Small intestine (tissue), 7 donors: ENCODE measurements around the gene SLC5A3. TPM values are rescaled to one million over a fixed set of nuclear protein-coding genes. Genes with fewer than 3 reads are reported as not detected.

ENCODE experiments used
- DNase-seq, 2 donors: peaks; one replicate each; pipeline versions ENCODE4 v3.0.0 to v3.0.0-alpha.2; 2013
- FAIRE-seq: peaks from 2 replicates; lab custom pipeline; 2012; peaks lifted over from hg19 to GRCh38; lab: Jason Lieb, UNC
- H3K27ac ChIP-seq, 3 donors: one replicate each; pipeline ENCODE4 v1.5.1; 2013; ENCODE audit warnings: low read length in 2 of 3, mild to moderate bottlenecking in 2 of 3, control low read depth in 1 of 3, inconsistent platforms in 1 of 3, low read depth in 1 of 3, moderate library complexity in 1 of 3
- H3K27me3 ChIP-seq, 3 donors: one replicate each; pipeline ENCODE4 v1.6.1; 2013; ENCODE audit warnings: low read length in 3 of 3, inconsistent platforms in 1 of 3; ENCODE audit not compliant: control insufficient read depth in 3 of 3, insufficient read depth in 3 of 3
- H3K36me3 ChIP-seq, 3 donors: one replicate each; pipeline ENCODE4 v1.6.1; 2013; ENCODE audit warnings: low read length in 3 of 3, inconsistent platforms in 1 of 3, low read depth in 1 of 3, mild to moderate bottlenecking in 1 of 3, moderate library complexity in 1 of 3; ENCODE audit not compliant: control insufficient read depth in 3 of 3, insufficient read depth in 2 of 3
- H3K4me1 ChIP-seq, 3 donors: one replicate each; pipeline ENCODE4 v1.6.1; 2013; ENCODE audit warnings: low read length in 2 of 3, inconsistent platforms in 1 of 3, low read depth in 1 of 3, mild to moderate bottlenecking in 1 of 3, moderate library complexity in 1 of 3; ENCODE audit not compliant: control insufficient read depth in 3 of 3, insufficient read depth in 2 of 3
- H3K4me3 ChIP-seq, 3 donors: one replicate each; pipeline ENCODE4 v1.5.1; 2013; ENCODE audit warnings: low read length in 3 of 3, control low read depth in 1 of 3, inconsistent platforms in 1 of 3, low read depth in 1 of 3, mild to moderate bottlenecking in 1 of 3, moderate library complexity in 1 of 3
- H3K9me3 ChIP-seq, 2 donors: one replicate each; pipeline ENCODE4 v1.6.1; 2013; ENCODE audit warnings: low read depth in 1 of 2, low read length in 1 of 2; ENCODE audit not compliant: control insufficient read depth in 2 of 2, insufficient read depth in 1 of 2
- WGBS, 3 donors: extraction: QIAGEN DNeasy Blood & Tissue Kit; methylation state at CpG; one replicate each; pipeline ENCODE4 v1.1.7; 2013; 5-methylcytosine and 5-hydroxymethylcytosine counted together
- polyA plus RNA-seq, 4 donors: library from polyadenylated mRNA; stranded (reverse) in 3 of 4; unstranded in 1 of 4; fragments of 200-250 nt in 3 of 4; fragments of 120-200 nt in 1 of 4; gene quantifications; one replicate each; pipeline versions ENCODE4 v1.2.1 to v1.2.3, GENCODE V29; 2013
- donor health status: healthy with polysubstance abuse.
- donor health status: control.
- donor health status: control.
- donor health status: Bipolar disorder and iron deficiency.
- donor health status: healthy.

SLC5A3 gene
- polyA plus RNA-seq, 4 donors: 0.54 to 50.6 (median 1.6) TPM

GRCh38 chr21:34083357-34083756 is 10.0 kb downstream of the SLC5A3 start:
- Histone ChIP-seq H3K9me3 (no peaks in the 10 kb centered on the region), H3K4me1 (peaks cover 2 to 10% (median 2%) of the 10 kb centered on the region in 3 donors), H3K27me3 (no peaks in the 10 kb centered on the region), H3K4me3 (no peak overlapping the region), H3K27ac (no peak overlapping the region), H3K36me3 (peaks cover 0 to 2% (median 0%) of the 10 kb centered on the region in 3 donors)
- WGBS, 3 donors: 89 to 94% (median 92%) methylated on average over 3 of the region's 3 CpGs
- FAIRE-seq (no peak), DNase-seq (no peak)

DNA sequence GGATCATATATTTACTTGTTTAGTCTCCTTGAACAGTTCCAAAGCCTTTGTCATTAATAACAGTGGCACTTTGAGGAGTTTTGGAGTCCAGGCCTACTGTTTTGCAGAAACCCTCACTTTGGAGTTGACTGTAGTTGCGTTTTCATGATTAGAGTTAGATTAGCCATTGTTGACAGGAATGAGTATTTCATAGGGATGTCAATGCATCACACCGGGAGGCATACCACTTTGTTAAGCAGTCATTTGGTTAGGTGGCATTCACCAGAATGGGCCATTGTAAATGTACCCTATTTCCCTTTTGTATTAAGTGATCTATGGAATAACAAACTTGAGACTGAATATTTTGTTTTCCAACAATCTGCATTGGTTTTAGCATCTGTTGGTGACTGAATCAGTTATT is 11.8 kb downstream of the SLC5A3 start:
- no peak for FAIRE-seq
- no peak overlapping the region for H3K4me3 ChIP-seq
- H3K27ac ChIP-seq: no peak overlapping the region
- no peaks in the 10 kb centered on the region for H3K9me3 ChIP-seq
- H3K36me3 ChIP-seq: peaks cover 0 to 5% (median 0%) of the 10 kb centered on the region in 3 donors
- H3K27me3 ChIP-seq: no peaks in the 10 kb centered on the region
- H3K4me1 ChIP-seq: peaks cover 2 to 10% (median 3%) of the 10 kb centered on the region in 3 donors
- DNase-seq: no peak
- 82 to 94% (median 87%) methylated on average over 2 of the region's 2 CpGs for WGBS, 3 donors

- Histone ChIP-seq H3K4me3 (no peak overlapping the region), H3K27me3 (no peaks in the 10 kb centered on the region), H3K9me3 (no peaks in the 10 kb centered on the region), H3K36me3 (peaks cover 0 to 5% (median 0%) of the 10 kb centered on the region in 3 donors), H3K27ac (no peak overlapping the region), H3K4me1 (peaks cover 2 to 4% (median 3%) of the 10 kb centered on the region in 3 donors)
- 65 to 87% (median 83%) methylated on average over 5 of the region's 5 CpGs for WGBS, 3 donors
- FAIRE-seq (no peak), DNase-seq (no peak)
Observed at GRCh38 chr21:34086887-34087306, 13.5 kb downstream of the SLC5A3 start.

DNA sequence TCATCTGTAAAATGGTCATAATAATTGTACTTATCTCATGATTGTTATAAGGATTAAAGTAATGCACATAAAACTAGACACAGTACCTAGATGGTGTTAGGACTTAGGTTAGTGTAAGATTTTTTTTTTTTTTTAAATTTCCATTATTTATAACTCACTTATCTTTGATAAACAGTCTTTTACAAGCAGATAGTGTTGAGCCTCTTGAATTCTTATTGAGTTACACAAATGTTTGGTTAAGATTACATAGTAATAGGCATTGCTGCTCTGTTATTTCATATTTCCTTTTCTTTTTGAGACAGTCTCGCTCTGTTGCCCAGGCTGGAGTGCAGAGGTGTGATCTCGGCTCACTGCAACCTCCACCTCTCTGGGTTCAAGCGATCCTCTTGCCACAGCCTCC is 15.4 kb downstream of the SLC5A3 start:
- 92 to 94% (median 92%) methylated on average over 3 of the region's 3 CpGs for WGBS, 3 donors
- no peaks in the 10 kb centered on the region for H3K9me3 ChIP-seq
- FAIRE-seq (no peak), DNase-seq (no peak)
- peaks cover 2 to 9% (median 4%) of the 10 kb centered on the region in 3 donors for H3K4me1 ChIP-seq
- H3K36me3 ChIP-seq: peaks cover 0 to 8% (median 0%) of the 10 kb centered on the region in 3 donors
- H3K27me3 ChIP-seq: no peaks in the 10 kb centered on the region
- no peak overlapping the region for H3K27ac ChIP-seq
- H3K4me3 ChIP-seq: no peak overlapping the region

DNA sequence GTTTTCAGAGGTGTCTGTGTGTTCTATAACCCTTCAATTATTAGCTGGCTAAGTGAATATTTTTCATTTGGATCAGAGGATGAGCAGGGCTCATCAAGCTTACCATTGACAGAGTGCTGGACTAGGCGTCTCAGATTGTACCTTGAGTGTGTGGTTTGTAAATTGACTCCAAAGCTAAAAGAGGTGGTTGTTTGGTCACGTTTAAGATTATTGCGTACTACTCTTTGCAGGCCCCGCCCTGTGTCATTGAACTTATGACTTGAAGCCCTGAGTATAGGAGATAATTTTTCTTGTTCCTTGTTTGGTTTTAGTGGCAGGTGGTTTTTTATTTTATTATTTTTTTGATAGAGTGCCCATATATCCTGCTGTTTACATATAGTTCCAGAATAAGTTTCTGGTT is 17.7 kb downstream of the SLC5A3 start:
- H3K27ac ChIP-seq: no peak overlapping the region
- peaks cover 2 to 17% (median 3%) of the 10 kb centered on the region in 3 donors for H3K36me3 ChIP-seq
- WGBS, 3 donors: 85 to 86% (median 86%) methylated on average over 3 to 4 of the region's 4 CpGs
- no peak overlapping the region for H3K4me3 ChIP-seq
- no peak for FAIRE-seq
- peaks cover 2 to 9% (median 4%) of the 10 kb centered on the region in 3 donors for H3K4me1 ChIP-seq
- H3K9me3 ChIP-seq: no peaks in the 10 kb centered on the region
- no peak for DNase-seq
- no peaks in the 10 kb centered on the region for H3K27me3 ChIP-seq

GRCh38 chr21:34091607-34092006 is 18.2 kb downstream of the SLC5A3 start:
- DNase-seq (no peak), FAIRE-seq (no peak)
- Histone ChIP-seq H3K4me1 (peaks cover 2 to 9% (median 4%) of the 10 kb centered on the region in 3 donors), H3K27me3 (no peaks in the 10 kb centered on the region), H3K27ac (no peak overlapping the region), H3K4me3 (no peak overlapping the region), H3K36me3 (peaks cover 4 to 22% (median 5%) of the 10 kb centered on the region in 3 donors), H3K9me3 (no peaks in the 10 kb centered on the region)
- WGBS, 3 donors: 93 to 94% (median 94%) methylated on average over 2 of the region's 2 CpGs

GRCh38 chr21:34092262-34092921 is 19.0 kb downstream of the SLC5A3 start:
- Histone ChIP-seq H3K4me3 (no peak overlapping the region), H3K27me3 (no peaks in the 10 kb centered on the region), H3K36me3 (peaks cover 4 to 23% (median 5%) of the 10 kb centered on the region in 3 donors), H3K4me1 (peaks cover 0 to 9% (median 8%) of the 10 kb centered on the region in 3 donors), H3K27ac (no peak overlapping the region), H3K9me3 (no peaks in the 10 kb centered on the region)
- FAIRE-seq (no peak), DNase-seq (peak in 1 of 2 donors; percentile 27)
- WGBS, 3 donors: 45 to 64% (median 55%) methylated on average over 6 of the region's 6 CpGs

DNA sequence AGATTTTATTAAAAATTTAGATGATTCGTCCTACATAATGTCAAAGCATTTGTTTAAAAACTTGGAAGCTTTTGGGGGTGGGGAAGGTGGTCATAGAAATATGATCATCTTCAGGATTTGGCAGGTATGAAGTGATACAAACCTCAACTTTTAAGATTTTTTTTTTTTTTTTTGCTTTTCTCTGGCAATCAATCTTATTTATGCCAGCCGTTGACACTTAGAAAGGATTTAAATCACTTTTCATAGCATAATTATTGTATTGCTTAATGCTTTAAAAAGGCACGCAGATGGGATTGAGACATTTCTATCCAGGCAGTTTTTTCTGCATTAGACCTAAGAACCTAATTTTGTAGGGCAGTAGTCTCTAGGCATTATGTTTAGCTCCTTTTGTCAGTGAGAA is 19.7 kb downstream of the SLC5A3 start:
- Histone ChIP-seq H3K36me3 (peaks cover 4 to 23% (median 5%) of the 10 kb centered on the region in 3 donors), H3K4me1 (peaks cover 0 to 9% (median 8%) of the 10 kb centered on the region in 3 donors), H3K9me3 (no peaks in the 10 kb centered on the region), H3K4me3 (no peak overlapping the region), H3K27me3 (no peaks in the 10 kb centered on the region), H3K27ac (no peak overlapping the region)
- 86 to 93% (median 91%) methylated on average over 3 of the region's 3 CpGs for WGBS, 3 donors
- DNase-seq (no peak), FAIRE-seq (no peak)
